BLaER1 (cell line): ENCODE results near the gene P3H3.

Experiments used
- H3K27ac ChIP-seq: shearing (Covaris generic); formaldehyde crosslinking; 2 replicates; pipeline ENCODE4 v1.8.1; 2022
- H3K27me3 ChIP-seq: shearing (Covaris generic); formaldehyde crosslinking; 2 replicates; pipeline ENCODE4 v1.8.1; 2022
- H3K36me3 ChIP-seq: shearing (Covaris generic); formaldehyde crosslinking; 2 replicates; pipeline ENCODE4 v1.8.1; 2022
- H3K4me1 ChIP-seq: shearing (Covaris generic); formaldehyde crosslinking; 2 replicates; pipeline ENCODE4 v1.8.1; 2022
- H3K4me2 ChIP-seq: shearing (Covaris generic); formaldehyde crosslinking; 2 replicates; pipeline ENCODE4 v1.8.1; 2022
- H3K4me3 ChIP-seq: shearing (Covaris generic); formaldehyde crosslinking; 2 replicates; pipeline ENCODE4 v1.8.1; 2022
- H3K9ac ChIP-seq: shearing (Covaris generic); formaldehyde crosslinking; 2 replicates; pipeline ENCODE4 v1.8.1; 2022
- H3K9me3 ChIP-seq: shearing (Covaris generic); formaldehyde crosslinking; 2 replicates; pipeline ENCODE4 v1.8.1; 2022
- H4K20me1 ChIP-seq: shearing (Covaris generic); formaldehyde crosslinking; 2 replicates; pipeline ENCODE4 v1.8.1; 2022
- Cebpa-rat ChIP-seq: shearing (Covaris generic); IDR thresholded peaks from 2 replicates; pipeline ENCODE4 v1.8.1; 2022

P3H3 gene

GRCh38 chr12:6851921-6852650, 23.9 kb downstream of the P3H3 start, which contains the start of gene USP5:
TSS of gene USP5 (plus strand) at chr12:6852150. CDS start at chr12:6852180, 30 bp downstream.
- Histone ChIP-seq H4K20me1 (0 out of 2 replicates have a peak, but pooled peaks cover 16% of the 10 kb centered on the region), H3K4me2 (peak within 1 kb of the TSS; percentile 94), H3K9ac (peak within 1 kb of the TSS; percentile 83), H3K9me3 (no peaks in the 10 kb centered on the region), H3K4me1 (peaks cover 41% of the 10 kb centered on the region), H3K27ac (peak within 1 kb of the TSS; percentile 85), H3K4me3 (peak within 1 kb of the TSS; percentile 72), H3K27me3 (no peaks in the 10 kb centered on the region), H3K36me3 (peaks cover 55% of the 10 kb centered on the region)
- no peak for TF ChIP-seq Cebpa-rat

GRCh38 chr12:6852651-6853354, 24.6 kb downstream of the P3H3 start:
- H3K9ac ChIP-seq: peak overlapping the region; percentile 77
- H3K36me3 ChIP-seq: peaks cover 55% of the 10 kb centered on the region
- H3K27me3 ChIP-seq: no peaks in the 10 kb centered on the region
- H4K20me1 ChIP-seq: 0 out of 2 replicates have a peak, but pooled peaks cover 16% of the 10 kb centered on the region
- peak overlapping the region; percentile 94 for H3K4me2 ChIP-seq
- H3K4me3 ChIP-seq: peak overlapping the region; percentile 72
- no peak for TF ChIP-seq Cebpa-rat
- H3K9me3 ChIP-seq: no peaks in the 10 kb centered on the region
- peak overlapping the region; percentile 48 for H3K27ac ChIP-seq
- H3K4me1 ChIP-seq: peaks cover 41% of the 10 kb centered on the region

GRCh38 chr12:6853626-6854025, 25.4 kb downstream of the P3H3 start:
- Histone ChIP-seq H3K27me3 (no peaks in the 10 kb centered on the region), H4K20me1 (0 out of 2 replicates have a peak, but pooled peaks cover 16% of the 10 kb centered on the region), H3K36me3 (peaks cover 55% of the 10 kb centered on the region), H3K9ac (peak overlapping the region; percentile 77), H3K4me2 (peak overlapping the region; percentile 94), H3K9me3 (no peaks in the 10 kb centered on the region), H3K27ac (peak overlapping the region; percentile 48), H3K4me1 (peaks cover 40% of the 10 kb centered on the region), H3K4me3 (peak overlapping the region; percentile 72; the same call in 1 of the 2 replicates)
- TF ChIP-seq Cebpa-rat: no peak

- TF ChIP-seq Cebpa-rat: no peak
- peak overlapping the region; percentile 94 for H3K4me2 ChIP-seq
Measured at GRCh38 chr12:6854036-6854435, 25.8 kb downstream of the P3H3 start.

GRCh38 chr12:6855322-6855721, 27.1 kb downstream of the P3H3 start:
- Histone ChIP-seq H3K36me3 (peaks cover 55% of the 10 kb centered on the region), H3K9me3 (no peaks in the 10 kb centered on the region), H3K4me1 (peaks cover 23% of the 10 kb centered on the region), H3K9ac (no peak overlapping the region), H3K4me2 (no peak overlapping the region), H3K4me3 (no peak overlapping the region), H3K27ac (no peak overlapping the region), H3K27me3 (no peaks in the 10 kb centered on the region), H4K20me1 (0 out of 2 replicates have a peak, but pooled peaks cover 16% of the 10 kb centered on the region)
- no peak for TF ChIP-seq Cebpa-rat

More at GRCh38 chr12:6854036-6854435, 25.8 kb downstream of the P3H3 start:
- H4K20me1 ChIP-seq: 0 out of 2 replicates have a peak, but pooled peaks cover 16% of the 10 kb centered on the region
- H3K36me3 ChIP-seq: peaks cover 55% of the 10 kb centered on the region
- no peak overlapping the region for H3K4me3 ChIP-seq
- H3K9ac ChIP-seq: peak overlapping the region; percentile 77; the same call in 1 of the 2 replicates
- H3K27ac ChIP-seq: no peak overlapping the region
- no peaks in the 10 kb centered on the region for H3K27me3 ChIP-seq
- peaks cover 35% of the 10 kb centered on the region for H3K4me1 ChIP-seq
- H3K9me3 ChIP-seq: no peaks in the 10 kb centered on the region

GRCh38 chr12:6858799-6859198, 30.6 kb downstream of the P3H3 start:
- H3K36me3 ChIP-seq: peaks cover 90% of the 10 kb centered on the region
- H3K4me2 ChIP-seq: no peak overlapping the region
- no peak for TF ChIP-seq Cebpa-rat
- no peaks in the 10 kb centered on the region for H3K9me3 ChIP-seq
- no peak overlapping the region for H3K9ac ChIP-seq
- no peak overlapping the region for H3K4me3 ChIP-seq
- H3K27ac ChIP-seq: no peak overlapping the region
- no peaks in the 10 kb centered on the region for H3K27me3 ChIP-seq
- peaks cover 6% of the 10 kb centered on the region for H3K4me1 ChIP-seq
- 0 out of 2 replicates have a peak, but pooled peaks cover 7% of the 10 kb centered on the region for H4K20me1 ChIP-seq

- H3K27ac ChIP-seq: no peak overlapping the region
- H3K9me3 ChIP-seq: no peaks in the 10 kb centered on the region
- no peak overlapping the region for H3K4me2 ChIP-seq
- peaks cover 6% of the 10 kb centered on the region; the same call in 1 of the 2 replicates for H3K4me1 ChIP-seq
- TF ChIP-seq Cebpa-rat: no peak
- H3K36me3 ChIP-seq: peaks cover 99% of the 10 kb centered on the region
- no peak overlapping the region for H3K4me3 ChIP-seq
- no peaks in the 10 kb centered on the region for H3K27me3 ChIP-seq
- no peak overlapping the region for H3K9ac ChIP-seq
- no peaks in the 10 kb centered on the region for H4K20me1 ChIP-seq
Measured at GRCh38 chr12:6860116-6860515, 31.9 kb downstream of the P3H3 start.

- Histone ChIP-seq H3K4me2 (no peak overlapping the region), H4K20me1 (peaks cover 2% of the 10 kb centered on the region; the same call in 1 of the 2 replicates), H3K9ac (no peak overlapping the region), H3K9me3 (no peaks in the 10 kb centered on the region), H3K27ac (no peak overlapping the region), H3K4me3 (no peak overlapping the region), H3K36me3 (peaks cover 99% of the 10 kb centered on the region), H3K4me1 (peaks cover 7% of the 10 kb centered on the region), H3K27me3 (no peaks in the 10 kb centered on the region)
- TF ChIP-seq Cebpa-rat: no peak
Measured at GRCh38 chr12:6860942-6861341, 32.7 kb downstream of the P3H3 start.

- Histone ChIP-seq H3K4me3 (no peak overlapping the region), H3K4me1 (peaks cover 12% of the 10 kb centered on the region), H3K9ac (no peak overlapping the region), H3K4me2 (no peak overlapping the region), H3K27ac (no peak overlapping the region), H4K20me1 (peaks cover 6% of the 10 kb centered on the region; the same call in 1 of the 2 replicates), H3K36me3 (peaks cover 99% of the 10 kb centered on the region), H3K9me3 (no peaks in the 10 kb centered on the region), H3K27me3 (no peaks in the 10 kb centered on the region)
- no peak for TF ChIP-seq Cebpa-rat
Measured at GRCh38 chr12:6861391-6861790, 33.2 kb downstream of the P3H3 start.

- Histone ChIP-seq H3K4me1 (peaks cover 19% of the 10 kb centered on the region), H3K36me3 (peaks cover 84% of the 10 kb centered on the region), H3K27ac (no peak overlapping the region), H3K4me2 (no peak overlapping the region), H3K4me3 (no peak overlapping the region), H3K27me3 (no peaks in the 10 kb centered on the region), H4K20me1 (peaks cover 14% of the 10 kb centered on the region), H3K9me3 (no peaks in the 10 kb centered on the region), H3K9ac (no peak overlapping the region)
- TF ChIP-seq Cebpa-rat: no peak
Measured at GRCh38 chr12:6863033-6863432, 34.8 kb downstream of the P3H3 start.
